ENCODE measurements around the gene INTS15. TPM values are rescaled to one million over a fixed set of nuclear protein-coding genes. Genes with fewer than 3 reads are reported as not detected.

Gene INTS15
- polyA plus RNA-seq, 1 of the 3 experiments (the other 2 are of a cell fraction), result 39.1 TPM

- ChIA-PET POLR2A (no interaction called here), CTCF (interaction anchor here (1.0 kb wide), 1 partner anchor 15 kb away, joined by 3 read pairs; no protein-coding TSS in a partner anchor)
- Histone ChIP-seq H3K27me3 (ENCODE audit: insufficient read depth) (no peaks in the 10 kb centered on the region), H3K9ac (no peak overlapping the region), H3K9me3 (no peaks in the 10 kb centered on the region), H3K27ac (ENCODE audit: low read depth in 2 of 2, low read length in 1 of 2) (no peak overlapping the region), H3K9me2 (no peaks in the 10 kb centered on the region), H2AFZ (ENCODE audit: low read depth) (no peak overlapping the region), H4K20me1 (ENCODE audit: insufficient read depth) (no peaks in the 10 kb centered on the region), H3K79me2 (ENCODE audit: insufficient read depth) (no peaks in the 10 kb centered on the region), H3F3A (replicated peaks; ENCODE audit: insufficient read depth) (peaks cover 11% of the 10 kb centered on the region), H3K4me3 (ENCODE audit: low read depth in 2 of 2, low read length in 1 of 2) (no peak overlapping the region), H3K4me2 (no peak overlapping the region), H3K36me3 (replicated peaks in 1 of 2; ENCODE audit: control insufficient read depth in 1 of 2, insufficient read depth in 2 of 2, low read length in 1 of 2) (peaks cover 21 to 38% of the 10 kb centered on the region in 2 experiments), H3K4me1 (ENCODE audit: control insufficient read depth in 1 of 2, insufficient read depth in 2 of 2, low read depth in 1 of 2, low read length in 1 of 2) (peaks cover 0 to 13% of the 10 kb centered on the region in 2 experiments; a peak in 1 of 4 replicates)
- DNase-seq, result no peak
- TF ChIP-seq NFIC (IDR thresholded peaks at IDR 0.05; ENCODE audit: borderline replicate concordance), result no peak
- no peak for TF ChIP-seq GABPA (IDR thresholded peaks at IDR 0.05; ENCODE audit: low read depth)
- no peak for TF ChIP-seq NRF1 (IDR thresholded peaks at IDR 0.05; ENCODE audit: low read depth, low read length)
- no peak for TF ChIP-seq SIN3A (IDR thresholded peaks at IDR 0.05; ENCODE audit: borderline replicate concordance, low read depth, low read length)
- TF ChIP-seq TCF12 (IDR thresholded peaks at IDR 0.05), result no peak
- TF ChIP-seq PBX3 (IDR thresholded peaks at IDR 0.05), result no peak
- TF ChIP-seq, protein P1, sequence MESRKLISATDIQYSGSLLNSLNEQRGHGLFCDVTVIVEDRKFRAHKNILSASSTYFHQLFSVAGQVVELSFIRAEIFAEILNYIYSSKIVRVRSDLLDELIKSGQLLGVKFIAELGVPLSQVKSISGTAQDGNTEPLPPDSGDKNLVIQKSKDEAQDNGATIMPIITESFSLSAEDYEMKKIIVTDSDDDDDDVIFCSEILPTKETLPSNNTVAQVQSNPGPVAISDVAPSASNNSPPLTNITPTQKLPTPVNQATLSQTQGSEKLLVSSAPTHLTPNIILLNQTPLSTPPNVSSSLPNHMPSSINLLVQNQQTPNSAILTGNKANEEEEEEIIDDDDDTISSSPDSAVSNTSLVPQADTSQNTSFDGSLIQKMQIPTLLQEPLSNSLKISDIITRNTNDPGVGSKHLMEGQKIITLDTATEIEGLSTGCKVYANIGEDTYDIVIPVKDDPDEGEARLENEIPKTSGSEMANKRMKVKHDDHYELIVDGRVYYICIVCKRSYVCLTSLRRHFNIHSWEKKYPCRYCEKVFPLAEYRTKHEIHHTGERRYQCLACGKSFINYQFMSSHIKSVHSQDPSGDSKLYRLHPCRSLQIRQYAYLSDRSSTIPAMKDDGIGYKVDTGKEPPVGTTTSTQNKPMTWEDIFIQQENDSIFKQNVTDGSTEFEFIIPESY (IDR thresholded peaks at IDR 0.05; ENCODE audit: borderline replicate concordance, low read depth), result no peak
- no peak for TF ChIP-seq YY1 (IDR thresholded peaks at IDR 0.05; ENCODE audit: low read depth)
- no peak for TF ChIP-seq EZH2phosphoT487 (IDR thresholded peaks at IDR 0.05; ENCODE audit: borderline replicate concordance, low read depth)
- TF ChIP-seq TAF1 (IDR thresholded peaks at IDR 0.05; ENCODE audit: borderline replicate concordance, low read depth, low read length), result no peak
- TF ChIP-seq, protein P2, sequence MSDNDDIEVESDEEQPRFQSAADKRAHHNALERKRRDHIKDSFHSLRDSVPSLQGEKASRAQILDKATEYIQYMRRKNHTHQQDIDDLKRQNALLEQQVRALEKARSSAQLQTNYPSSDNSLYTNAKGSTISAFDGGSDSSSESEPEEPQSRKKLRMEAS (IDR thresholded peaks at IDR 0.05; ENCODE audit: low read depth), result no peak
- TF ChIP-seq EP300 (IDR thresholded peaks at IDR 0.05; ENCODE audit: borderline replicate concordance in 1 of 2, low read depth in 1 of 2, low read length in 1 of 2), result no peak
- TF ChIP-seq MXI1 (IDR thresholded peaks at IDR 0.05; ENCODE audit: low read depth, low read length), result no peak
- no peak for TF ChIP-seq RFX5 (IDR thresholded peaks at IDR 0.05; ENCODE audit: low read length)
- TF ChIP-seq, protein P3, sequence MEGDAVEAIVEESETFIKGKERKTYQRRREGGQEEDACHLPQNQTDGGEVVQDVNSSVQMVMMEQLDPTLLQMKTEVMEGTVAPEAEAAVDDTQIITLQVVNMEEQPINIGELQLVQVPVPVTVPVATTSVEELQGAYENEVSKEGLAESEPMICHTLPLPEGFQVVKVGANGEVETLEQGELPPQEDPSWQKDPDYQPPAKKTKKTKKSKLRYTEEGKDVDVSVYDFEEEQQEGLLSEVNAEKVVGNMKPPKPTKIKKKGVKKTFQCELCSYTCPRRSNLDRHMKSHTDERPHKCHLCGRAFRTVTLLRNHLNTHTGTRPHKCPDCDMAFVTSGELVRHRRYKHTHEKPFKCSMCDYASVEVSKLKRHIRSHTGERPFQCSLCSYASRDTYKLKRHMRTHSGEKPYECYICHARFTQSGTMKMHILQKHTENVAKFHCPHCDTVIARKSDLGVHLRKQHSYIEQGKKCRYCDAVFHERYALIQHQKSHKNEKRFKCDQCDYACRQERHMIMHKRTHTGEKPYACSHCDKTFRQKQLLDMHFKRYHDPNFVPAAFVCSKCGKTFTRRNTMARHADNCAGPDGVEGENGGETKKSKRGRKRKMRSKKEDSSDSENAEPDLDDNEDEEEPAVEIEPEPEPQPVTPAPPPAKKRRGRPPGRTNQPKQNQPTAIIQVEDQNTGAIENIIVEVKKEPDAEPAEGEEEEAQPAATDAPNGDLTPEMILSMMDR (IDR thresholded peaks at IDR 0.05), result no peak
- TF ChIP-seq RCOR1 (IDR thresholded peaks at IDR 0.05; ENCODE audit: low read length), result no peak
- over 99% methylated on average over 9 of the region's 9 CpGs for WGBS (ENCODE audit: low lambda C conversion rate)
These were observed 66.6 kb downstream of the INTS15 start for GRCh38 chr7:6656413-6656812.

Other genes with a start within 250 kb of the INTS15 start
- 16.1 and 18.5 TPM in 2 replicates for gene FAM220A, start 241.1 kb upstream of the INTS15 start, polyA plus RNA-seq (2012; rRNA removed)
- 454 and 460 TPM in 2 replicates for gene RAC1, start 215.5 kb upstream of the INTS15 start, polyA plus RNA-seq (2012; rRNA removed)
- gene DAGLB, start 142.1 kb upstream of the INTS15 start, polyA plus RNA-seq (2012; rRNA removed), result 24.1 and 27.4 TPM in 2 replicates
- 122 and 136 TPM in 2 replicates for gene KDELR2, start 105.9 kb upstream of the INTS15 start, polyA plus RNA-seq (2012; rRNA removed)
- gene GRID2IP, start 38.6 kb upstream of the INTS15 start, polyA plus RNA-seq (2012; rRNA removed), result 0.03 and 0.06 TPM in 2 replicates
- gene ZDHHC4, start 12.6 kb upstream of the INTS15 start, polyA plus RNA-seq (2012; rRNA removed), result 169 and 178 TPM in 2 replicates
- gene ZNF853, start 25.6 kb downstream of the INTS15 start, polyA plus RNA-seq (2012; rRNA removed), result 15.9 and 17.6 TPM in 2 replicates
- 18.0 and 18.6 TPM in 2 replicates for gene ZNF316, start 47.3 kb downstream of the INTS15 start, polyA plus RNA-seq (2012; rRNA removed)
- gene ZNF12, start 116.9 kb downstream of the INTS15 start, polyA plus RNA-seq (2012; rRNA removed), result 9.5 and 15.2 TPM in 2 replicates
- gene RSPH10B2, start 164.1 kb downstream of the INTS15 start, polyA plus RNA-seq (2012; rRNA removed), result 0.02 and 0.10 TPM in 2 replicates
- 30.0 and 47.1 TPM in 2 replicates for gene CCZ1B, start 236.3 kb downstream of the INTS15 start, polyA plus RNA-seq (2012; rRNA removed)